PC-3 (cell line): ENCODE measurements around the gene CLIP1.

Experiments used
- CTCF ChIP-seq: fragments of 300-600 bp; sonication (generic); conservative IDR thresholded peaks from 2 replicates; pipeline ENCODE4 v1.5.1; 2017; ENCODE audit warnings: antibody characterized with exemption, low read depth, mild to moderate bottlenecking, low read length
- EZH2 ChIP-seq: fragments of 300-600 bp; sonication (generic); IDR thresholded peaks from one replicate; pipeline ENCODE4 v1.6.1; 2017; ENCODE audit warnings: antibody characterized with exemption, mild to moderate bottlenecking, low read length; ENCODE audit not compliant: unreplicated experiment

- TF ChIP-seq CTCF (no peak), EZH2 (no peak)
Measured at GRCh38 chr12:122459211-122459610, 36.7 kb upstream of the CLIP1 start.
